GM10248 (cell line): ENCODE measurements around the gene AP2A1.
"Not testable (repeated sequence)": the region's sequence is repeated elsewhere in the genome, so short reads cannot be mapped to it uniquely, and the experiment has no call there.

Experiments used
- CTCF ChIA-PET: fragments of 300-600 bp; sonication (Branson Sonifier 250); formaldehyde crosslinking; extraction: SDS; loops from one replicate; lab custom pipeline; 2021; ENCODE audit warnings: antibody characterized with exemption; lab: Yijun Ruan, JAX
- POLR2A ChIA-PET: fragments of 350-650 bp; sonication (Branson Sonifier 250); formaldehyde crosslinking; extraction: SDS; loops from one replicate; lab custom pipeline; 2020; ENCODE audit warnings: antibody characterized with exemption; lab: Yijun Ruan, JAX
- DNase-seq: peaks from one replicate; pipeline ENCODE4 v3.0.0; 2012; ENCODE audit errors: extremely low spot score
- TF ChIP-seq, protein P1 (sequence below): IDR thresholded peaks from 2 replicates; pipeline ENCODE4 v1.5.1; 2012; ENCODE audit warnings: mild to moderate bottlenecking, low read depth; ENCODE audit errors: extremely low read depth, missing control alignments, control extremely low read depth

The AP2A1 gene

DNA sequence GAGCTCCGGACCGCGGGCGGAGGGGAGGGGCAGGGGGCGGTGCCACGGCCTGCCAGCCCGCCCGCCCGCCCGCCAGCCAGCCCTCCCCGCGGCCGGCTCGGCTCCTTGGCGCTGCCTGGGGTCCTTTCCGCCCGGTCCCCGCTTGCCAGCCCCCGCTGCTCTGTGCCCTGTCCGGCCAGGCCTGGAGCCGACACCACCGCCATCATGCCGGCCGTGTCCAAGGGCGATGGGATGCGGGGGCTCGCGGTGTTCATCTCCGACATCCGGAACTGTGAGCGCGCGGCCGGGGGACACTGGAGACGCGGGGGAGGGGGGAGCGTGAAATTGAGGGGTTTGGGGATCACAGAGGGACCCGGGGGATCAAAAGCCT, at the start of gene AP2A1:
Gene AP2A1 (plus strand): TSS at position 72 of the 370 bp plus-strand sequence. CDS start 133 bp downstream, at position 205.
- TF ChIP-seq, protein P1, sequence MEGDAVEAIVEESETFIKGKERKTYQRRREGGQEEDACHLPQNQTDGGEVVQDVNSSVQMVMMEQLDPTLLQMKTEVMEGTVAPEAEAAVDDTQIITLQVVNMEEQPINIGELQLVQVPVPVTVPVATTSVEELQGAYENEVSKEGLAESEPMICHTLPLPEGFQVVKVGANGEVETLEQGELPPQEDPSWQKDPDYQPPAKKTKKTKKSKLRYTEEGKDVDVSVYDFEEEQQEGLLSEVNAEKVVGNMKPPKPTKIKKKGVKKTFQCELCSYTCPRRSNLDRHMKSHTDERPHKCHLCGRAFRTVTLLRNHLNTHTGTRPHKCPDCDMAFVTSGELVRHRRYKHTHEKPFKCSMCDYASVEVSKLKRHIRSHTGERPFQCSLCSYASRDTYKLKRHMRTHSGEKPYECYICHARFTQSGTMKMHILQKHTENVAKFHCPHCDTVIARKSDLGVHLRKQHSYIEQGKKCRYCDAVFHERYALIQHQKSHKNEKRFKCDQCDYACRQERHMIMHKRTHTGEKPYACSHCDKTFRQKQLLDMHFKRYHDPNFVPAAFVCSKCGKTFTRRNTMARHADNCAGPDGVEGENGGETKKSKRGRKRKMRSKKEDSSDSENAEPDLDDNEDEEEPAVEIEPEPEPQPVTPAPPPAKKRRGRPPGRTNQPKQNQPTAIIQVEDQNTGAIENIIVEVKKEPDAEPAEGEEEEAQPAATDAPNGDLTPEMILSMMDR: no peak
- no peak for DNase-seq
- ChIA-PET CTCF (interaction anchor here (1.0 to 1.1 kb wide), 2 partner anchors 16 to 46 kb away, joined by 3 to 4 read pairs; partner anchors contain the start of gene FUZ), POLR2A (interaction anchor here (0.5 to 1.0 kb wide), 8 partner anchors 17 to 798 kb away, joined by 3 to 7 read pairs (median 4); partner anchors contain the start of genes AKT1S1, KCNC3, NOSIP and PTOV1)

- POLR2A ChIA-PET: no interaction called here
- no peak for DNase-seq
- TF ChIP-seq, protein P1: no peak
- CTCF ChIA-PET: interaction anchor here (1.0 to 2.4 kb wide), 4 partner anchors 12 to 17 kb away, joined by 3 to 5 read pairs (median 4); no protein-coding TSS in a partner anchor
These were observed 48.3 kb upstream of the AP2A1 start for GRCh38 chr19:49718511-49718910.

GRCh38 chr19:49718991-49719390, 47.8 kb upstream of the AP2A1 start:
- ChIA-PET POLR2A (no interaction called here), CTCF (interaction anchor here (1.0 to 1.2 kb wide), 2 partner anchors 16 kb away, joined by 3 to 4 read pairs; no protein-coding TSS in a partner anchor)

GRCh38 chr19:49719420-49719819, 47.4 kb upstream of the AP2A1 start:
- POLR2A ChIA-PET: interaction anchor here (0.6 kb wide), 1 partner anchor 139 kb away, joined by 4 read pairs; the partner anchor contains the start of gene NOSIP
- DNase-seq: not testable (repeated sequence)
- CTCF ChIA-PET: interaction anchor here (1.0 to 1.2 kb wide), 2 partner anchors 16 to 17 kb away, joined by 3 to 4 read pairs; no protein-coding TSS in a partner anchor

More at GRCh38 chr19:49718991-49719390, 47.8 kb upstream of the AP2A1 start:
- TF ChIP-seq, protein P1: no peak
- no peak for DNase-seq

GRCh38 chr19:49727217-49728030, 39.4 kb upstream of the AP2A1 start:
- TF ChIP-seq, protein P1: no peak
- ChIA-PET POLR2A (no interaction called here), CTCF (interaction anchor here (1.2 kb wide), 1 partner anchor 13 kb away, joined by 3 read pairs; no protein-coding TSS in a partner anchor)
- no peak for DNase-seq

GRCh38 chr19:49730166-49730565, 36.6 kb upstream of the AP2A1 start:
- ChIA-PET CTCF (interaction anchor here (1.4 kb wide), 1 partner anchor 13 kb away, joined by 5 read pairs; no protein-coding TSS in a partner anchor), POLR2A (no interaction called here)
- TF ChIP-seq, protein P1: no peak
- DNase-seq: no peak

GRCh38 chr19:49738268-49738667, 28.5 kb upstream of the AP2A1 start:
- CTCF ChIA-PET: no interaction called here
- TF ChIP-seq, protein P1: no peak
- POLR2A ChIA-PET: no interaction called here
- DNase-seq: no peak
